NCI-H146 (cell line): ENCODE results near the gene ATRNL1.
"Not testable (repeated sequence)": the region's sequence is repeated elsewhere in the genome, so short reads cannot be mapped to it uniquely, and the experiment has no call there.

Experiments used
- DNase-seq: peaks from one replicate; lab custom pipeline; 2025; lab: John Stamatoyannopoulos, UW

ATRNL1 gene

DNA sequence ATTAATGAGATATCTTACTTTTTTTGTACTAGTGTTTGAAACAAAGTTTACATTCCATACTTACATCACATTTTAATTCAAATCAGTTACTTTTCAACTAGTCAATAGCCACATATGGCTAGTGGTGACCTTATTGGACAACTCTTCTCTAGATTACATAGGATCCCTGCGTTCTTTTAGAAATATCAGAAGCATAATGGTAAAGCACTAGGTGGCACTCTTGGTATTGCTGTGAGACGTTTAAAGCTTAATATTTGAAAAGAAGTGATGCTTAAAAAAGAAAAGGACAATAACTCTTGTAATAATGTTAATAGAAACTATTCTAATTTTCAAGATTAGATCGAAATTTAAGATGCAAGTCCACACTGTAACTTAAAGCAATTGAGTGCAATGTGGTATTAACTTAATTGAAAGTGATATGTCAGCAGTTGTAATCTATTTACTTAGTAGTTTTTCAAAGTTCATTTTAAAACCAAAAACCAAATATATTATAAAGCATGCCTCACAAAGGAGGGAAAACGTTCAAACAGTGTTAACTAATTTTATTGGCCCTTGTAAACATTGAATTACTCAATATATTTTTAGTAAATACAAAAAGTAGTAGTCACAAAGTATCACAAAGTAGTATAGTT lies 339.1 kb downstream of the ATRNL1 start:
- DNase-seq = peak; percentile 1

DNA sequence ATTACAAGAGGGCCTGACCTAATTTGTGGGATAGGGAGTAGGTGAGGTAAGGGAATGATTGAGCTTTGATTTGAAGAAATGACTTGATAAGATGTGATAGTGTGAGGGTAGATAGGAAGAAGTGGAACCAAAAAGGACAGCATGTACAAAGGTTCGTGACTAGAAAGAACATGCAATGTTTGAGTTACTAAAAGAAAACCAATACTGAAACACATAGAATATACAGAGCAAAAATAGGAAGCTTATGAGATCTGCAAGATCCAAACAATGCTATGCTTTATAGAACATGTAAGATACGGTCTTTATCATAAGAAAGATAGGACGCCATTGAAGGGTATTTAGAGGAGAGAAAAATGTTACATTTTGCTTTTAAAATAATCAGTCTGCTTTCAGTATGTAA lies 343.8 kb downstream of the ATRNL1 start:
- no peak for DNase-seq

DNA sequence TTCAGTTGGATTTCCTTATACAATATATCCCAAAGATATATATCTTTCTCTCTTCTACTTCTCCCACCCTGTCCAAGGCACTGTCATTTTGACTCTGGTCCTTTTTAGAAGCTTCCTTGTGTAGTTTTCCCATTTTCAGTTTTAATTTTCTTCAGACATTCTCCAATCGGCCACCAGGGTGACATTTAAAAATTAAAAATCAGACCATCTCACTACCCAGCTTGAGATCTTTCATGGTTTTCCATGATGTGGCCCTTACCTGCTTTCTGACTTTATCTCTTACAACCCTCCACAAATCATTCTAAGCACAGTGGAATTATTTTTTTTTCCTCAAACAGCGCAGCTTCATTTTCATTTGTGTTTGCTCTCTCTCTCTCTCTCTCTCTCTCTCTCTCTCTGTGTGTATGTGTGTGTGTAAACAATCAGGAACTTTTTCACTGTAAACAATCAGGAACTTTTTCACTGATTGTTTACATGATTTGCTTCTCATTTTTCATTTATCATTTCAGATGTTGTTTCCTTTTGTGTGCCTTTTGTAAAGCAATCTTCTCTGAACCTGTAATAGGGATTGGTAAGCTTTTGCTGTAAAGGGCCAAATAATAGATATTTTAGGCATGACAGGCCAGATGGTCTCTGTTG lies 348.9 kb downstream of the ATRNL1 start:
- no peak for DNase-seq

DNA sequence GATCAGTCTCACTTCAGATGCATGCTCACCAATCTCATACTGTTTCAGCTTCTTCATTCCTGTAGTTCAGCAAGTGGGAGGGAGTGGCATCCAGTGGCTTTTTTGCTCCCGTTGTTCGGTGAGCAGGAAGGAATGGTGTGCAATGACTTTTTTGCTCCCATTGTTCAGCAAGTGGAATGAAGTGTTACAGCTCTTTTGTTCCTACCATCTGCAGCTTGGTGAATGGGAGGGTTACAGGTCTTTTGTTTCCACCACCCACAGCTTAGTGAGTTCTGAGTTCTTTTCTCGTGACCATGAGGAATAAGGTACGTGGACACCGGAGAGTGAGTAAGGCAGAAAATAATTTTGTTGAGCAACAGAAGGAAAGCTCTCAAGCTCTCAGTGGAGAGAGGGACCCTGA lies 363.6 kb downstream of the ATRNL1 start:
- DNase-seq = no peak

DNA sequence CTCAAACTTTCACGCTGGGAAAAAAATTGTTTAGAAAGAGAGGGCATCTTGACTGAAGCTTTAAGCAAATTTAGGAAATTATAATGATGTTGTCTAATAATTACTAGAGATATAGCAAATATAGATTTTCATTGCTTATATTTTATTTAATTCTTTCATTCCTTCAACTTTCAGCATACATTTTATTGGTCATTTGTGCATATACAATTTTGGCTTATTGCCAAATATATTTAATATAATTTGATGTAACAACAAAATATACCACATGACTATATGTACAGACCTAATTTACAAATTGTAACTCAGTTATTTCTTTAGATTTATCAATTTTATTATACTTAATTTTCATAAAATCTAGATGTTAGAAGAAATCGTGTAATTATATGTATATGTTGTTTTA lies 390.1 kb downstream of the ATRNL1 start:
- DNase-seq = no peak

DNA sequence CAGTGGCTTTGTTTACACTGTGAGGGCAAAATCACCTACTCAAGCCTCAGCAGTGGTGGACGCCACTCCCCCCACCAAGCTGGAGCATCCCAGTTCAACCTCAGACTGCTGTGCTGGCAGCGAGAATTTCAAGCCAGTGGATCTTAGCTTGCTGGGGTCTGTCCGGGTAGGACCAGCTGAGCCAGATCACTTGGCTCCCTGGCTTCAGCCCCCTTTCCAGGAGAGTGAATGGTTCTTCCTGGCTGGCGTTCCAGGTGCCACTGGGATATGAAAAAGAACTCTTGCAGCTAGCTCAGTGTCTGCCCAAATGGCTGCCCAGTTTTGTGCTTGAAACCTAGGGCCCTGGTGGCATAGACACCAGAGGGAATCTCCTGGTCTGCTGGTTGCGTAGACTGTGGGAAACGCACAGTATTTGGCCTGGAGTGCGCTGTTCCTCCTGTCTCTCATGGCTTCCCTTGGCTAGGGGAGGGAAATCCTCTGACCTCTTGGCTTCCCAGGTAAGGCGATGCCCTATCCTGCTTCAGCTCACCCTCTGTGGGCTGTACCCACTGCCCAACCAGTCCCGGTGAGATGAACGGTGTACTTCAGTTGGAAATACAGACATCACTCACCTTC lies 398.5 kb downstream of the ATRNL1 start:
- no peak for DNase-seq

DNA sequence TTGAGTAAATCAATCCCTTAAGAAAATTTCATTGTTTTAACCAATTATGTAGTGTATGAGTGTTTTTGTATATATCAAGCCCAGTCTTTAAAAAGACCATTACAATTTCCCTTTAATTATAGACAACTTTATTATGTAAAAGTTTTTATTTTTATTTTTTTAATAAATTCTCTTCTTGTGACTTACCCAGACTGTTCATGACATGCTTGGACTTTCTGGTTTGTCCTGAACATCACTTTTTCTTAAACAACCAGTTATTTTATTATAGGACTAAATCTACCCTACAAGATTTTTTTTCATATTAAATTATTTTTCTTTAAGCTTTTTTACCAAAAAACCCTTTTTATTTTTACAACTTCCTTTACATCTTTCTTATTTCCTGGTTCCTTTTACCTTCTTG lies 410.4 kb downstream of the ATRNL1 start:
- DNase-seq = no peak

DNA sequence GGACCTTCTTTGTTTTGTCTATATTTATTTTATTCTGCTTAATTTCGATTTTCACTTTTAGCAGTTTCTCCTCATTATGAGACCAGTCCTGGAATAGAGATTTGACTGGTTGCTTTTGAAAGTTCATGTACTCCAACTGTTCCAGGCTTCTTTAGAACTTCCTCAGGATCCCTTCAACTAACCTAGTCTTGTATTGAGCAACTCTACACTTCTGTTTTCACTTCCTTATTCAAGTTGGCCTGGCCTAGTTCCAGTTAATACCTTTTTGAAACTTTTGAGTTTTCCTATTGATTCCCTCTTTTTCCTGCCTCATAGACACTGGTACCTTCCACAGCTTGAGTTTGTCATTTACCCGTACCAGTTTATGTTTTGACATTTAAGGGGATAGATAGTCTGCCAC lies 421.7 kb downstream of the ATRNL1 start:
- DNase-seq = no peak

DNA sequence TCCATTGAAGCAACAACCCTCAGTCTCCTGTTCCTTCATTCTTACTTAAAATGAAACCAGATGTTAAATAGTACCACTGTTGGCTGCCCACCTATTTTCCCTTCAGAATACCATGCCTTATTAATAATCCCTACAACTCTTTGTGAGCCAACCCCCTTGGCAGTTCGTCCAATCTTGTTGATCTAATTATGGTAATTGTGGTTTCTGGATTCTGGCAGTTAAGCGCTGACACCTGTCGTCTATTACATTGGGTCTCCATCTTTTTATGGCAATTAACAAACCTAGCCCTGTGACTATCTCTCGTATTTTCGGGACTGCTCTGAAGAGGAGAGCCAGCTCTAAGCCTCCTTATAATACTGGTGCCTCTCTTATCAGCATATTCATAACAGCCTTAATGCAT lies 432.0 kb downstream of the ATRNL1 start:
- DNase-seq = no peak

DNA sequence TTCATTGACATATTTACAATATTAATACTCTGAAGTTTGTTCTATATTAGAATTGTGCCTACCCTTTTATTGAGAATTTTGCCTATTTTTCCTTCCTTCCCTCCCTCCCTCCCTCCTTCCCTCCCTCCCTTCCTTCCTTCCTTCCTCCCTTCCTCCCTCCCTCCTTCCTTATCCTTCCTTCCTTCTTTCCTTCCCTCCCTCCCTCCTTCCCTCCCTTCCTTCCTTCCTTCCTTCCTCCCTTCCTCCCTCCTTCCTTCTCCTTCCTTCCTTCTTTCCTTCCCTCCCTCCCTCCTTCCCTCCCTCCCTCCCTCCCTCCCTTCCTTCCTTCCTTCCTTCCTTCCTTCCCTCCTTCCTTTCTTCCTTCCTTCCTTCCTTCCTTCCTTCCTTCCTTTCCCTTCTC lies 434.5 kb downstream of the ATRNL1 start:
- DNase-seq = not testable (repeated sequence)

DNA sequence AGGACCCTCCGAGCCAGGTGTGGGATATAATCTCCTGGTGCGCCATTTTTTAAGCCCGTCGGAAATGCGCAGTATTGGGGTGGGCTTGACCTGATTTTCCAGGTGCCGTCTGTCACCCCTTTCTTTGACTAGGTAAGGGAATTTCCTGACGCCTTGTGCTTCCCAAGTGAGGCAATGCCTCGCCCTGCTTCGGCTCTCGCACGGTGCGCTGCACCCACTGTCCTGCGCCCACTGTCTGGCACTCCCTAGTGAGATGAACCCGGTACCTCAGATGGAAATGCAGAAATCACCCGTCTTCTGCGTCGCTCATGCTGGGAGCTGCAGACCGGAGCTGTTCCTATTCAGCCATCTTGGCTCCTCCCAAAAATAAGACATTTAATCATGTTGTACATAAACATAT lies 443.2 kb downstream of the ATRNL1 start:
- DNase-seq = not testable (repeated sequence)

DNA sequence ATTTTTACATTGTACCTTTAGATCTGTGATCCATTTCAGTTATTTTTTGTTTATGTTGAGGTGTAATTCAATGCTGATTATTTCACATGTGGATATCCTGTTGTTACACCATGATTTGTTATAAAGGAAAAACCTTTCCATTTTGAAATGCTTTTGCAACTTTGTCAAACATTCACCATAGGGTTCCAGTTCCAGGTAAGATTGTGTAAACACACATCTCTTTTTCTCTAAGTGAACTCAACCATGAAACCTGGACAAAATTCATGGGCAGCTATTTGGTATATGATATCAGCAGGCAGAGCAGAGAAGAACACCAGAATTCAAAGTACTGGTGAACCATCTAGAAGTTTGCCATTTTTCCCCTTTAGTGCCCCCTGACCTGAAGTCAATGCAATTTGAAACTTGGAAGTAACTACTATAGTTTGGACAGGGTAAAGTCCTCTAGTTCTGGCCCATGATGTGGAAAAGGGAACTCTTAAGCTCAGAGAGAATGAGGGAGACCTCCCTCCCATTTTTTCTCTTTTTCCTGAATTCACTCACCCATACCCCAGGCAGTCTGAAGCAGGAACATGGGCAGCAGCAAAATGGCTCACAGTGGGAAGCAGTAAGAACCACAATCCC lies 446.1 kb downstream of the ATRNL1 start:
- DNase-seq = no peak

DNA sequence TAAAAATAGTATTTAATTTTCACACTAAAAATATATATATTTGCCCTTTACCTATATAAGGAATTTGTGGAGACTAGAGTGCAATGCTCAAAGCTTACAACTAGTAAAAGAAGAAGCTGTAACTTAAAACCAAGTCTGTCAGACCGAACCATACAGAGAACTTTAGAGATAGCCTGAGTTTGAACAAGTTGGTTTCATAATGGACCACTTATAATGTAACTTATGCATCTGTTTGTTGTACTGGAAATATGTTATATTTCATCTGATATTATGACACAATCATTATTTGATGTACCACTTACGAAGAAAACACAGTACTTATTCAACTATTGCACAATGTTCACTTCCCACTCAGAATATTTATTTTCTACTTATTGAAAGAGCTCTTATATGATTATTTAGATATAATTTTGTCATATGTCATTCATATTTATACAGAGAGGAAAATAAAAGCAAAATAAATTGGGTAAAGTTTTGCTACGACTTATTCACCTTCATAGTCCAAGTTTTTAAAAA lies 462.8 kb downstream of the ATRNL1 start:
- no peak for DNase-seq

DNA sequence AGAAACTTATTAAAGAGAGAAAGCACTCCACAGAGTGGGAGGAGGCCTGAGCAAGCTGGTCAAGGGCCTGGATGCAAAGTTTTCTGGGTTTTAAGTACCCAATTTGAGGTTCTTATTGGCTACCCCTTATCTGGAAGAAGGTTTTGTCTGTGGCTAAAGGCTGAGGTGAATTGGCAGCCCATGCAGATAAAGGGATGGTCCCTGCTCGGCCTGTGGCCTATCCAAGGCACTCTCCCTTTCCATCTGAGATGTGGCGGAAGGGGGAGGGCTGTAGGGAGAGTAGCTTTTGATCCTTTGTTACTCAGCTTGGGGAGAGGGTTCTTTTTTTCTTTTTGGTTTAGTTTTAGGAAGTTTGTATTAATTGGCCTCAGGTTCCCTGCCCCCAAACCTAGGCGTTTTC lies 465.1 kb downstream of the ATRNL1 start:
- no peak for DNase-seq

DNA sequence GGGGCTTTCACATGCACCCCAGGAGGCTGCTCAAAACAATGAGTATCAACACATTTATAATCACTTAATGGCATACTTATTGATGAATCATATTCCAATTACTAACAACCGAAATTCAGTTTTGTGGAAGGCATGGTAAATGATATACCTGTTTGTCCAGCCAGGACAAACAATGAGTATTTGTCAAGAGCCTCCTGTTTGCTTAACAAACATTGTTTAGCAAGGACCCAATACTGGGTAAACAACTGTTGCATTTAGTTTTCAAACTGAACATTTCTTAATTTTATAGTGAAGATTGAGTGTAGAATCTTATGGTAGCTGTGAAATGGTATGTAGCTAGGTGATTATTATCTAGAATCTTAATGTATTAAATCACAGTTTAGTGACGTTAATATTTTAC lies 473.7 kb downstream of the ATRNL1 start:
- peak; percentile 61 for DNase-seq

DNA sequence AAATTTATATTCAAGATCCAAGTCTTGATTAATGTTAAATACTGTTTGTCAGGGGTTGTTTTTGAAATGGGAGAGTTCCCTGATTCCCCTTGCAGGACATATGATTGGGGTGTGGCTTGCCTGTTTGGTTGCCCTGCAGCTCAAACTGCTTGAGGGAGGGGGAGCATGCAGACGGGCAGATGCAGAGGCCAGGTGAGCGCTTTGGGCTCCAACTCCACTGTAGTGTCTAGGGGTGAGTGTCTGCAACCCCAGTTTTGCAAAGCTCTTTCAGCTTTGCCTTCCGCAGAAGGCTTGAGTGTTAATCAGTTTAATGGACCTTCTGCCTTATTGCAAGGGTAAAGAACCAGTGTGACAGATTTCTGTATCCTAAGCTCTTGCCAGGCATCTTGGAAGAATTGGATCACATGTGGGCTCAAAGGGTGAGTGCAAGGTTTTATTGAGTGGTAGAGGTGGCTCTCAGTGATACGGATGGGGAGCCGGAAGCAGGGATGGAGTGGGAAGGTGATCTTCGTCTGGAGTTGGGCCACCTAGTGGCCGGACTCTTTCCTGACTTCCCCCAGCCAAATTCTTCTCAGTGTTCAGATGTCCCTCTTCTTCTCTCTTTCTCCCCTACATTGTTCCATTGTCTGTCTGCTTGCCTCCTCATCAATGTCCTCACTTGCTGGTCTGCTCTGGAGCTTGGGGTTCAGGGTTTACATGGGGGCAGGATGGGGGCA lies 479.7 kb downstream of the ATRNL1 start:
- no peak for DNase-seq

DNA sequence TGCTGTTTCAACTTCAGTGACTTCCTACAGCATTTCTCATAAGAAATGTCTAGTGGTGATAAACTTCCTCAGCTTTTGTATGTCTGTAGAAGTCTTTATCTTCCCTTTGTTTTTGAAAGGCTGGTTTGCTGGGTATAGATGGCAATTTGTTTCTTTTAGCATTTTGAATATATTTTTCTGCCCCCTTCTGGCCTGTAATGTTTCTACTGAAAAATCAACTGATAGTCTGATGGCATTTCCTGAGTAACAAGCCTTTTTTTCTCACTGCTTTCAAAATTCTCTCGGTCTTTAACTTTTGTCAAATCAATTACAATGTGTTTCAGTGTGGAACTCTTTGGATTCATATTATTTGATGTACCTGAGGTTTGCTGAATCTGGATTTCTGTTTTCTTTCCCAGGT lies 487.1 kb downstream of the ATRNL1 start:
- DNase-seq = no peak

DNA sequence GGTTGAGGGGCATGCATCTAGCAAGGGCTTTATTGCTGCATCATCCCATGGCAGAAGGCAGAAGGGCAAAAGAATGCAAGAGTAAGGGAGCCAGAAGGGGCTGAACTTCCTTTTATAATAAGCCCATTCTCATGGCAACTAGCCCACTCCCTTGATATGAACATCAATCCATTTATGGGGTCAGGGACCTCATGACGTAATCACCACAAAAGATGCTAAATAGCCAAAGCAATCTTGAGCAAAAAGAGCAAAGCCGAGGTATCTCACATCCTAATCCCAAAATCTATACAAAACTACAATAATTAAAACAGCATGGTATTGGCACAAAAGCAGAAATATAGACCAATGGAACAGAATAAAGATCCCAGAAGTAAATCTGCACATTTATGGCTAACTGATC lies 499.9 kb downstream of the ATRNL1 start:
- no peak for DNase-seq

DNA sequence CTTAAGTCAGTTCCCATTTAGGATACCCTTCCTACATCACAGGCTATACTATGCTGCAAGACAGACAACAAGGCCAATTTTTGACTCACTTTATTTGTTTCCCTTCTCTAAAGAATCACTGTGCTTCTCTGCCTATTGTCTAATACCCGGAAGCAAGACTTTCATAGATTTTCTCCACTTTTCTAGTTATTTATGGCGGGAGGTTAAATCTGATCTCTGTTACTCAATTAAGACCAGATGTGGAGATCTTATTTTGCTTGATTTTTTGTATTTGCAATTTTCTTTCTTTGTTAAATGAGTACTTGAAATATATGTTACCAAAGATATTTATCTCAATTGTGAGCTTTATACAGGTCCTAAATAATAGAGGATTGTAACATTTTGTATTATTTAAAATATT lies 511.5 kb downstream of the ATRNL1 start:
- DNase-seq = no peak

DNA sequence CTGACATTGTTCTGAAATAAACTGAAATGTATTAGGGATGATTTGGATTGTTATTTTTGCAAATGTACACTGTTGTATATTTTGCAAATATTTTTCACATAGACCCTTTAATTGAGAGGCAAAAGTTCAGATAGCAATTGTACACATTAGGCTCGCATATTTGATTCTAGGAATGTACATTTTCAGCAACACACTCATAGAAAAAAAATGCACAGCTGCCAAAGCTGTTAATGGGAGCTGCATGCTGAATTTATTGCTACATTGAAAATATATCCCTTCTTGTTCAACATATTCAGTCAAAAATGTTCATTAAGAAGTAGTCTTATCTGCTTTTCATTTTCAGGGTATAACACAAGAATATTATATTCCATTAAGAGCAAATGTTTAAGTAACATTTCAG lies 512.9 kb downstream of the ATRNL1 start:
- no peak for DNase-seq

DNA sequence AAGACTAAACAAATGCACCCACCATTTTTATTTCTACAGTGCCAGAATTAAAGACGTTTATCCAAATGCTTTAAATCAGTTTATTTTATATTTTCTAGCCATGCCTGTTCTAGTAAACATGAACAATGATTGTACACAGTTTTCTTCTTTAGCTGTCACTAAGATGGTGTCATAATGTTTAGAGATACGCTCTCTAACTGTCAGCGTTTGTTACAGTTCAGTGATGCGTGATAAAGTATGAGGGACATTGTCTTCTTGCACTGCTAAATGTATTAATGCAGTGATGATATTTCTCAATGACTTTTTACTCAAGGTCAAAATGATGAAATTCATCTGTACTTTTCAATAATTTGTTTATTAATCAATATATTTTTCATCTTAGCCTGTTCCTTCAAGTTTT lies 513.6 kb downstream of the ATRNL1 start:
- DNase-seq = no peak

DNA sequence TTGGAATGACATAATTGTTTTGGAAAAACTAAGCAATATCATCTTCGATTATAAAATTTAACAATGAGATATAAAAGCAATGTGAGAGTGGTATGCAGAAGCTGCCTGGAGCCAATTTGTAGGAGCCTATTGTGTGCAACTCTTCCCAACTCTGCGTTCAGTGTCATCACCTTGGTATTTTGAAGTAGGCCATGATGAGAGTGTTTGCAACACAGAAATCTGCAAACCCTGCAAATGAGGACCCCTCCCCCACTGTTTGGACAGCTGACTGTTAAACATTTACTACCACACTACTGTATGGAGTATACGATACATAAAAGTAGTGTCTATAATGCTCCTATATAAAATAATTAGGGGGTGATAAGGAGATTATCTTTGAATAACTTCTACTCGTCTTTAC lies 531.3 kb downstream of the ATRNL1 start:
- no peak for DNase-seq
